GM23338 (cell line): ENCODE measurements around the gene BLOC1S1. TPM values are rescaled to one million over a fixed set of nuclear protein-coding genes. Genes with fewer than 3 reads are reported as not detected.

Experiments used
- ATAC-seq: fragments of 200-7000 bp; cut with Tn5 transposase; 3 replicates; pipeline ENCODE4 v1.9.1; 2020
- DNase-seq: peaks from one replicate; pipeline ENCODE4 v3.0.0-alpha.2; 2015; ENCODE audit warnings: low spot score
- H2AFZ ChIP-seq: fragments of 200-600 bp; sonication (generic); 2 replicates; pipeline ENCODE4 v1.8.0; 2016; ENCODE audit warnings: antibody characterized with exemption, mild to moderate bottlenecking, moderate library complexity
- H3F3A ChIP-seq: fragments of 200-600 bp; sonication (generic); replicated peaks from 2 replicates; pipeline ENCODE4 v1.8.0; 2017; ENCODE audit warnings: antibody characterized with exemption, mixed run types, low read depth
- H3K27ac ChIP-seq: fragments of 200-600 bp; sonication (generic); 2 replicates; pipeline ENCODE4 v1.6.1; 2016; ENCODE audit warnings: low read depth
- H3K27me3 ChIP-seq: fragments of 200-600 bp; sonication (generic); 2 replicates; pipeline ENCODE4 v1.8.0; 2016; ENCODE audit warnings: mild to moderate bottlenecking, mixed run types, moderate library complexity; ENCODE audit not compliant: insufficient read depth
- H3K36me3 ChIP-seq: fragments of 200-600 bp; sonication (generic); 2 replicates; pipeline ENCODE4 v1.8.0; 2016; ENCODE audit warnings: mild to moderate bottlenecking; ENCODE audit not compliant: insufficient read depth
- H3K4me1 ChIP-seq: fragments of 200-600 bp; sonication (generic); 2 replicates; pipeline ENCODE4 v1.8.0; 2016; ENCODE audit warnings: mild to moderate bottlenecking, moderate library complexity; ENCODE audit not compliant: insufficient read depth
- H3K4me2 ChIP-seq: fragments of 200-600 bp; sonication (generic); 2 replicates; pipeline ENCODE4 v1.7.1; 2017; ENCODE audit warnings: mixed run types
- H3K4me3 ChIP-seq: fragments of 200-600 bp; sonication (generic); 2 replicates; pipeline ENCODE4 v1.6.1; 2016; ENCODE audit warnings: mixed run types
- H3K79me2 ChIP-seq: fragments of 200-600 bp; sonication (generic); replicated peaks from 2 replicates; pipeline ENCODE4 v1.8.0; 2017; ENCODE audit warnings: mild to moderate bottlenecking; ENCODE audit not compliant: insufficient read depth
- H3K9me2 ChIP-seq: fragments of 200-600 bp; sonication (generic); 2 replicates; pipeline ENCODE4 v1.8.0; 2017; ENCODE audit not compliant: insufficient read depth
- H4K20me1 ChIP-seq: fragments of 200-600 bp; sonication (generic); replicated peaks from 2 replicates; pipeline ENCODE4 v1.8.0; 2017; ENCODE audit warnings: mild to moderate bottlenecking; ENCODE audit not compliant: insufficient read depth
- H3K27ac Mint-ChIP-seq: 2 replicates; pipeline ENCODE4 v1.8.0; 2020; ENCODE audit warnings: inconsistent platforms, mild to moderate bottlenecking, moderate library complexity, mixed read lengths
- H3K27me3 Mint-ChIP-seq: 3 replicates; pipeline ENCODE4 v1.8.0; 2022; ENCODE audit warnings: low read depth, mild to moderate bottlenecking, moderate library complexity, mixed read lengths, inconsistent platforms; ENCODE audit not compliant: insufficient read depth, poor library complexity
- H3K36me3 Mint-ChIP-seq: 3 replicates; pipeline ENCODE4 v1.8.0; 2021; ENCODE audit warnings: low read depth, mild to moderate bottlenecking, inconsistent platforms, moderate library complexity, mixed read lengths
- H3K4me1 Mint-ChIP-seq: 3 replicates; pipeline ENCODE4 v1.8.0; 2020; ENCODE audit warnings: mild to moderate bottlenecking, inconsistent platforms, mixed read lengths
- H3K4me3 Mint-ChIP-seq: 3 replicates; pipeline ENCODE4 v1.8.0; 2021; ENCODE audit warnings: moderate library complexity, mild to moderate bottlenecking, inconsistent platforms, mixed read lengths
- H3K9me3 Mint-ChIP-seq: 3 replicates; pipeline ENCODE4 v1.8.0; 2020; ENCODE audit warnings: moderate library complexity, mild to moderate bottlenecking, inconsistent platforms, mixed read lengths
- ETS1 ChIP-seq: IDR thresholded peaks from 2 replicates; pipeline ENCODE4 v1.6.1; 2016; ENCODE audit warnings: antibody characterized with exemption
- JUNB ChIP-seq: IDR thresholded peaks from one replicate; pipeline ENCODE4 v1.6.1; 2016; ENCODE audit warnings: antibody characterized with exemption; ENCODE audit not compliant: unreplicated experiment
- NANOG ChIP-seq: IDR thresholded peaks from 2 replicates; pipeline ENCODE4 v1.6.1; 2016; ENCODE audit warnings: antibody characterized with exemption, borderline replicate concordance
- REST ChIP-seq: IDR thresholded peaks from one replicate; pipeline ENCODE4 v1.6.1; 2018; ENCODE audit warnings: antibody characterized with exemption; ENCODE audit not compliant: unreplicated experiment
- STAT1 ChIP-seq: IDR thresholded peaks from one replicate; pipeline ENCODE4 v1.6.1; 2016; ENCODE audit warnings: antibody characterized with exemption; ENCODE audit not compliant: unreplicated experiment
- ZNF114 ChIP-seq: fragments of 250-450 bp; sonication (Bioruptor Pico); IDR thresholded peaks from 2 replicates; pipeline ENCODE4 v1.5.0; 2020; ENCODE audit warnings: mild to moderate bottlenecking, moderate library complexity
- polyA plus RNA-seq: library from polyadenylated mRNA; unstranded; fragments of >200 nt; fragmentation: Nextera tagmentation; extraction: Ambion mirVana; gene quantifications from 2 replicates; pipeline ENCODE4 v1.2.1, GENCODE V29; 2016
- total RNA-seq: library from RNA; depleted of rRNA; stranded (reverse); fragments of >200 nt; shearing (Covaris generic); gene quantifications from 2 replicates; pipeline ENCODE4 v1.2.3, GENCODE V29; 2014

The BLOC1S1 gene
- total and polyA plus RNA-seq, 2 experiments from 2014 or later, result 68.3 to 174 TPM

GRCh38 chr12:55702861-55703260 is 13.0 kb upstream of the BLOC1S1 start:
- Histone ChIP-seq H3K4me1 (peaks cover 16% of the 10 kb centered on the region), H3K4me2 (no peak overlapping the region), H3K4me3 (no peak overlapping the region), H3K9me2 (no peaks in the 10 kb centered on the region), H3K27ac (no peak overlapping the region), H3F3A (peaks cover 5% of the 10 kb centered on the region; the same call in 1 of the 2 replicates), H3K36me3 (no peaks in the 10 kb centered on the region), H3K79me2 (peaks cover 28% of the 10 kb centered on the region), H2AFZ (no peak overlapping the region), H4K20me1 (peaks cover 3% of the 10 kb centered on the region; the same call in 1 of the 2 replicates), H3K27me3 (peaks cover 7% of the 10 kb centered on the region; the same call in 1 of the 2 replicates)
- no peak for ATAC-seq
- Mint-ChIP-seq H3K9me3 (no peaks in the 10 kb centered on the region), H3K27ac (peak overlapping the region; percentile 44; the same call in 1 of the 2 replicates), H3K27me3 (peaks cover 14% of the 10 kb centered on the region), H3K4me1 (peaks cover 25% of the 10 kb centered on the region), H3K4me3 (no peak overlapping the region), H3K36me3 (peaks cover 7% of the 10 kb centered on the region; the same call in 1 of the 3 replicates)
- no peak for TF ChIP-seq NANOG
- DNase-seq, result no peak

GRCh38 chr12:55703288-55703687 is 12.6 kb upstream of the BLOC1S1 start:
- H3K9me3 Mint-ChIP-seq, result no peaks in the 10 kb centered on the region
- Histone ChIP-seq H3K4me2 (no peak overlapping the region), H2AFZ (no peak overlapping the region), H3K27me3 (peaks cover 7% of the 10 kb centered on the region; the same call in 1 of the 2 replicates), H3K27ac (no peak overlapping the region), H3K79me2 (peaks cover 28% of the 10 kb centered on the region), H3K4me3 (no peak overlapping the region), H3K36me3 (no peaks in the 10 kb centered on the region), H3F3A (peaks cover 5% of the 10 kb centered on the region; the same call in 1 of the 2 replicates), H3K9me2 (no peaks in the 10 kb centered on the region), H4K20me1 (peaks cover 3% of the 10 kb centered on the region; the same call in 1 of the 2 replicates), H3K4me1 (peaks cover 16% of the 10 kb centered on the region)
- H3K4me3 Mint-ChIP-seq, result no peak overlapping the region
- H3K36me3 Mint-ChIP-seq, result peaks cover 7% of the 10 kb centered on the region; the same call in 1 of the 3 replicates
- DNase-seq, result no peak
- H3K27me3 Mint-ChIP-seq, result peaks cover 18% of the 10 kb centered on the region
- H3K27ac Mint-ChIP-seq, result peak overlapping the region; percentile 44
- H3K4me1 Mint-ChIP-seq, result peaks cover 26% of the 10 kb centered on the region
- TF ChIP-seq REST (no peak), ETS1 (no peak), ZNF114 (CRISPR knock-in tag) (no peak), JUNB (no peak), STAT1 (no peak)
- no peak for ATAC-seq
